ENCODE measurements around the gene TMEM167A. TPM values are rescaled to one million over a fixed set of nuclear protein-coding genes. Genes with fewer than 3 reads are reported as not detected.

TMEM167A gene
- total RNA-seq, 1 experiment from 2014 or later = 139 TPM

DNA sequence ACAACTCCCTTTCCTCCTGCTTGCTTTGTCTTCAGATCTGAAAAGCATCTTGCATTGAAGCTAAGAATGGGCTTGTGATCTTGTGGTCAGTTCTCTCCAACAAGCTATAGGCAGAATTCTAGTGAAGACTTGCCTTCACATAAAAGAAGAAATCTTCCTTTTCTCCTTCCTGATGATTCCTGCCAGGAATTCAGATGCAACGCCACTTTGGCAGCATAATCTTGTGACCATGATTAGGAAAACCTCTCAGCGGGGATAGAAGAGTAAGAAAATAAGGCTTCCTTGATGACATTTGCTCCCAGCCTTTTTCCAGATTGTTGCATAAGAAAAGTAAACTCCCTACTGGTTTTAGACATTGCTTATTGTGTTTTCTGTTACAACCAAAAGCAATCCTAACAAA is 73.4 kb downstream of the TMEM167A start:
- Mint-ChIP-seq H3K4me3 (no peak overlapping the region), H3K4me1 (peaks cover 58 to 59% of the 10 kb centered on the region in 2 experiments), H3K27me3 (ENCODE audit: low read depth) (no peaks in the 10 kb centered on the region), H3K27ac (peak overlapping the region in 1 of 3 experiments; percentile 77; a peak in 3 of 7 replicates), H3K36me3 (ENCODE audit: insufficient read depth in 1 of 3, low read depth in 3 of 3) (no peaks in the 10 kb centered on the region), H3K9me3 (no peaks in the 10 kb centered on the region)
- Histone ChIP-seq H3K23me2 (ENCODE audit: insufficient read length, low read depth, low read length, poor library complexity, severe bottlenecking) (no peaks in the 10 kb centered on the region), H3K4me1 (ENCODE audit: insufficient read depth, low read length) (peaks cover 12% of the 10 kb centered on the region), H3T11ph (ENCODE audit: low read length) (no peak overlapping the region), H3K23ac (ENCODE audit: insufficient read length, low read depth, low read length) (no peak overlapping the region), H2AK5ac (ENCODE audit: insufficient read length, low read length) (no peak overlapping the region), H2AFZ (ENCODE audit: low read length) (peak overlapping the region; percentile 36), H3K27ac (ENCODE audit: insufficient read length, low read depth, low read length) (no peak overlapping the region), H4K20me1 (ENCODE audit: control insufficient read depth, insufficient read depth, insufficient read length) (no peaks in the 10 kb centered on the region), H3K4me2 (ENCODE audit: insufficient read depth, insufficient read length, low read length) (no peak overlapping the region), H3K4ac (ENCODE audit: low read depth, low read length) (no peak overlapping the region), H3K79me1 (ENCODE audit: insufficient read depth, low read depth, low read length, poor library complexity, severe bottlenecking) (no peaks in the 10 kb centered on the region), H3K9me3 (ENCODE audit: control insufficient read depth, low read depth, low read length) (no peaks in the 10 kb centered on the region), H2BK5ac (ENCODE audit: insufficient read length, low read length) (no peak overlapping the region), H4K5ac (ENCODE audit: insufficient read length, low read depth, low read length) (no peak overlapping the region), H2BK12ac (ENCODE audit: insufficient read length, low read depth, low read length) (no peak overlapping the region), H3K27me3 (ENCODE audit: insufficient read depth, low read length) (no peaks in the 10 kb centered on the region), H3K79me2 (ENCODE audit: insufficient read depth, low read length) (no peaks in the 10 kb centered on the region), H2BK120ac (ENCODE audit: low read depth, low read length, poor library complexity, severe bottlenecking) (no peak overlapping the region), H3K56ac (ENCODE audit: insufficient read length, low read depth, low read length) (no peak overlapping the region), H2BK15ac (ENCODE audit: low read depth, low read length) (no peak overlapping the region), H3K9ac (ENCODE audit: extremely low read depth, insufficient read length, low read length) (no peak overlapping the region), H4K91ac (ENCODE audit: insufficient read length, low read depth, low read length) (no peak overlapping the region), H3K18ac (ENCODE audit: insufficient read length, low read depth, low read length) (no peak overlapping the region), H3K14ac (ENCODE audit: insufficient read depth, low read length) (no peak overlapping the region), H4K8ac (replicated peaks; ENCODE audit: insufficient read length, low read depth, low read length) (no peak overlapping the region), H2BK20ac (ENCODE audit: low read depth, low read length, poor library complexity, severe bottlenecking) (no peak overlapping the region)
- TF ChIP-seq, protein P1, sequence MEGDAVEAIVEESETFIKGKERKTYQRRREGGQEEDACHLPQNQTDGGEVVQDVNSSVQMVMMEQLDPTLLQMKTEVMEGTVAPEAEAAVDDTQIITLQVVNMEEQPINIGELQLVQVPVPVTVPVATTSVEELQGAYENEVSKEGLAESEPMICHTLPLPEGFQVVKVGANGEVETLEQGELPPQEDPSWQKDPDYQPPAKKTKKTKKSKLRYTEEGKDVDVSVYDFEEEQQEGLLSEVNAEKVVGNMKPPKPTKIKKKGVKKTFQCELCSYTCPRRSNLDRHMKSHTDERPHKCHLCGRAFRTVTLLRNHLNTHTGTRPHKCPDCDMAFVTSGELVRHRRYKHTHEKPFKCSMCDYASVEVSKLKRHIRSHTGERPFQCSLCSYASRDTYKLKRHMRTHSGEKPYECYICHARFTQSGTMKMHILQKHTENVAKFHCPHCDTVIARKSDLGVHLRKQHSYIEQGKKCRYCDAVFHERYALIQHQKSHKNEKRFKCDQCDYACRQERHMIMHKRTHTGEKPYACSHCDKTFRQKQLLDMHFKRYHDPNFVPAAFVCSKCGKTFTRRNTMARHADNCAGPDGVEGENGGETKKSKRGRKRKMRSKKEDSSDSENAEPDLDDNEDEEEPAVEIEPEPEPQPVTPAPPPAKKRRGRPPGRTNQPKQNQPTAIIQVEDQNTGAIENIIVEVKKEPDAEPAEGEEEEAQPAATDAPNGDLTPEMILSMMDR (conservative IDR thresholded peaks at IDR 0.05) = no peak
- DNase-seq = no peak
- WGBS (ENCODE audit: extremely low coverage, insufficient read length, low lambda C conversion rate) = no CpG with 5 or more reads among the region's 2 CpGs

Other genes starting within 250 kb of the TMEM167A start
- gene XRCC4, start 153 bp upstream of the TMEM167A start, total RNA-seq (2021) = 10.8 and 11.4 TPM in 2 replicates